ENCODE data around the gene FOSL2. TPM values are rescaled to one million over a fixed set of nuclear protein-coding genes. Genes with fewer than 3 reads are reported as not detected.

Gene FOSL2
- total RNA-seq, 1 donor from 2014 or later = 156 TPM

GRCh38 chr2:28419003-28419402 is 26.3 kb downstream of the FOSL2 start:
- H3K9me3 Mint-ChIP-seq = no peaks in the 10 kb centered on the region
- DNase-seq (ENCODE audit: low spot score) = no peak
- H3K36me3 Mint-ChIP-seq (ENCODE audit: low read depth) = peaks cover 65% of the 10 kb centered on the region
- no peak overlapping the region for H3K27ac Mint-ChIP-seq
- H3K4me1 Mint-ChIP-seq (ENCODE audit: low read depth) = peaks cover 29% of the 10 kb centered on the region
- intact Hi-C loops (cut with micrococcal nuclease) = no loop called here
- no peaks in the 10 kb centered on the region for H3K27me3 Mint-ChIP-seq (ENCODE audit: low read depth)
- no peak overlapping the region for H3K4me3 Mint-ChIP-seq (ENCODE audit: low read depth)

DNA sequence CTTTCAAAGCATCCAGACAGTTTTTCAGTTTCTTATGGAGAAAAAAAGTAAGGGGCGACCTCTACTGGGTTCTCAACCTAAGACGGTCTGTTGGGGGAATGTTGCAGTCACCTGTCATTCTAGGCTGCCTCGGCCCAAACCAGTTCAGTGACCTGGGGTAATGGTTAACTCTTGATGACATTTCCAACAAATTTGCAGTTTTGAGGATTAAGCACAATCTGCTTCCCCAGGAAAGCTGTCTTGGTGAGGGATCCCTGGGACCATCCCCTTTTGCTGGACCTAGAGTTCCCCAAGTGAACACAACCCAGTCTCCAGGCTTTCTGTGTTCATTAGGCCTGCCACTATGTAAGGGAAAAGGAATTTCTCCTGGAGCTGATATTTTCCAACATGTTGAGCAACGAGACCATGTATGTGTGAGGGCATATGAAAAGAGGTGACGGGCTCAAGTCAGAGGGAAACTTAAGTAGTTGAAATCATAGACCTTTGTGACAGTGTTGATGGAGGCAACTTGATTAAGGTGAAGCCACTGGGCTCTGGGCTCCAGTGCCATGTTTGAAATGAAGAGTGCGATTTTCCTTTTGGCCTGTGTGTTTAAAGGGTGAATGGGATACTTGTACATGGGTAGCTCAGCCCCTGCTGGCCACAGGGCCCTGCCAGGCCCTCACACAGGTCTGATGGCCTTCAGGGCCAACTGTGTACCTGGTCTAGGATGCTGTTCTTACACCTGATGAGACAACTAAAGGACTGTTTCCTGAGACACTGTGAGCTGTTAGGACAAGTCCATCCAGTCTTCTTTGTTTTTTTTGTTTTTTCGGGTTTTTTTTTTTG is 27.0 kb downstream of the FOSL2 start:
- DNase-seq (ENCODE audit: low spot score) = no peak
- Mint-ChIP-seq H3K4me1 (ENCODE audit: low read depth) (peaks cover 35% of the 10 kb centered on the region), H3K4me3 (ENCODE audit: low read depth) (no peak overlapping the region), H3K36me3 (ENCODE audit: low read depth) (peaks cover 59% of the 10 kb centered on the region), H3K27ac (peak overlapping the region; percentile 30), H3K9me3 (no peaks in the 10 kb centered on the region), H3K27me3 (ENCODE audit: low read depth) (no peaks in the 10 kb centered on the region)
- intact Hi-C loops (cut with micrococcal nuclease) = no loop called here

DNA sequence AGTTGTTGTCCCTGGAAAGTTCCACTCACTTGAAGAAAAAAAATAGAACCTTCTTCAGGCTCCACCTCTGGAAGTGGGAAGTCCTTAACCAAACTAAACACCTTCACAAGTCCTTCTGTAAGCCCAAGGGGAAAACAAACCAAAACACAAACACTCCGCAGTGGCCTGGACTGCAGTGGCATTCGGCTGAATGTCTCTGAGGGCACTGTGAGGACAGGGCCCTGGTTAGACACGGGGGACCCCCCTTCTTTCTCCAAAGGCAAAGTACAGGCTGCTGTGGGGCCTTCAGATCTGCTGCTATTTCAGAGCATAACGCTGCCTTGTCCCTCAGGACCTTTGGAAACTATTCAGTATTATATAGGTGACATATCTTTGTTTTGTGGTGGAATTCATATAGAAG is 28.1 kb downstream of the FOSL2 start:
- Mint-ChIP-seq H3K9me3 (no peaks in the 10 kb centered on the region), H3K27ac (no peak overlapping the region), H3K4me1 (ENCODE audit: low read depth) (peaks cover 45% of the 10 kb centered on the region), H3K27me3 (ENCODE audit: low read depth) (no peaks in the 10 kb centered on the region), H3K36me3 (ENCODE audit: low read depth) (peaks cover 48% of the 10 kb centered on the region), H3K4me3 (ENCODE audit: low read depth) (no peak overlapping the region)
- DNase-seq (ENCODE audit: low spot score) = no peak
- intact Hi-C loops (cut with micrococcal nuclease) = no loop called here

GRCh38 chr2:28422908-28423741 is 30.5 kb downstream of the FOSL2 start:
- peaks cover 36% of the 10 kb centered on the region for H3K36me3 Mint-ChIP-seq (ENCODE audit: low read depth)
- no peak for DNase-seq (ENCODE audit: low spot score)
- H3K9me3 Mint-ChIP-seq = no peaks in the 10 kb centered on the region
- H3K4me3 Mint-ChIP-seq (ENCODE audit: low read depth) = no peak overlapping the region
- peaks cover 52% of the 10 kb centered on the region for H3K4me1 Mint-ChIP-seq (ENCODE audit: low read depth)
- H3K27ac Mint-ChIP-seq = peak overlapping the region; percentile 74
- H3K27me3 Mint-ChIP-seq (ENCODE audit: low read depth) = no peaks in the 10 kb centered on the region
- intact Hi-C loops (cut with micrococcal nuclease) = no loop called here

GRCh38 chr2:28423856-28424605 is 31.4 kb downstream of the FOSL2 start:
- Mint-ChIP-seq H3K36me3 (ENCODE audit: low read depth) (peaks cover 31% of the 10 kb centered on the region), H3K4me3 (ENCODE audit: low read depth) (peak overlapping the region; percentile 54), H3K9me3 (no peaks in the 10 kb centered on the region), H3K27ac (peak overlapping the region; percentile 74), H3K27me3 (ENCODE audit: low read depth) (no peaks in the 10 kb centered on the region), H3K4me1 (ENCODE audit: low read depth) (peaks cover 52% of the 10 kb centered on the region)
- DNase-seq (ENCODE audit: low spot score) = peak; percentile 33
- intact Hi-C loops (cut with micrococcal nuclease) = loop anchor here (1.0 to 2.0 kb wide), 4 partner anchors 14 to 41 kb away; no protein-coding TSS in a partner anchor

- intact Hi-C loops (cut with micrococcal nuclease) = loop anchor here (1.0 to 2.0 kb wide), 4 partner anchors 15 to 40 kb away; no protein-coding TSS in a partner anchor
- DNase-seq (ENCODE audit: low spot score) = no peak
- Mint-ChIP-seq H3K4me3 (ENCODE audit: low read depth) (peak overlapping the region; percentile 24), H3K36me3 (ENCODE audit: low read depth) (peaks cover 22% of the 10 kb centered on the region), H3K4me1 (ENCODE audit: low read depth) (peaks cover 58% of the 10 kb centered on the region), H3K27me3 (ENCODE audit: low read depth) (no peaks in the 10 kb centered on the region), H3K27ac (peak overlapping the region; percentile 74), H3K9me3 (no peaks in the 10 kb centered on the region)
Measured at GRCh38 chr2:28424799-28425463, 32.3 kb downstream of the FOSL2 start.

DNA sequence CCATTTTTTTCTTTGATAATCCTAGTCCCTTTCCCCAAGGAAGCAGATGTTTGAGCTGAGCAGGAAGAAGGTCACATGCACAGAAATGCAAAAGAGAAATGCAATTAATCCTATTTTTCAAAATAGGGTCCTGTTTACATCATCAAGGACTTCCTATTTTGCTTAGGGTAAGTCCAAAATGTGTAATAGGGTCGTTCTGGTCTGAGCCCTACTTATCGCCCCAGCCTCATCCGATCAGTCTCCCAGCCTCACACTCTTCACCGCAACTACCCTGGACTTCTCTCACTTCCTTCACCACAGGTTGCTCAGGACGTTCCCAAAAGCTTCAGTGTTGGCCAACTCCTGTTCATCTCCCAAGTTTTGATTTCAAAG is 32.8 kb downstream of the FOSL2 start:
- H3K27ac Mint-ChIP-seq = peak overlapping the region; percentile 74
- intact Hi-C loops (cut with micrococcal nuclease) = loop anchor here (2.0 kb wide), 1 partner anchor 35 kb away; no protein-coding TSS in a partner anchor
- DNase-seq (ENCODE audit: low spot score) = no peak
- H3K4me3 Mint-ChIP-seq (ENCODE audit: low read depth) = no peak overlapping the region
- peaks cover 21% of the 10 kb centered on the region for H3K36me3 Mint-ChIP-seq (ENCODE audit: low read depth)
- peaks cover 63% of the 10 kb centered on the region for H3K4me1 Mint-ChIP-seq (ENCODE audit: low read depth)
- H3K27me3 Mint-ChIP-seq (ENCODE audit: low read depth) = no peaks in the 10 kb centered on the region
- no peaks in the 10 kb centered on the region for H3K9me3 Mint-ChIP-seq

- Mint-ChIP-seq H3K36me3 (ENCODE audit: low read depth) (peaks cover 10% of the 10 kb centered on the region), H3K4me3 (ENCODE audit: low read depth) (no peak overlapping the region), H3K27me3 (ENCODE audit: low read depth) (no peaks in the 10 kb centered on the region), H3K27ac (no peak overlapping the region), H3K9me3 (peaks cover 2% of the 10 kb centered on the region), H3K4me1 (ENCODE audit: low read depth) (peaks cover 68% of the 10 kb centered on the region)
- no peak for DNase-seq (ENCODE audit: low spot score)
- intact Hi-C loops (cut with micrococcal nuclease) = no loop called here
Measured at GRCh38 chr2:28427741-28428415, 35.2 kb downstream of the FOSL2 start.

DNA sequence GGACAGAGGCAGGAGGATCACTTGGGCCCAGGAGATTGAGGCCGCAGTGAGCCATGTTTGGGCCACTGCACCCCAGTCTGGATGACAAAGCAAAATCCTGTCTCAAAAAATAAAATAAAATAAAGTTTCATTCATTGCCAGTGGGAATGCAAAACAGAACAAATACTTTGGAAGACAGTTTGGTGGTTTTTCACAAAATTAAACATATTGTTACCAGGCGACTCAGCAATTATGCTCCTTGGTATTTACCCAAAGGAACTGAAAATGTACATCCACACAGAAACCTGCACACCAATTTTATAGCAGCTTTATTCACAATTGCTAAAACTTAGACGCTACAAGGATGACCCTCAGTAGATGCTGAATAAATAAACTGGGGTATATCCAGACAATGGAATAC is 35.8 kb downstream of the FOSL2 start:
- peaks cover 14% of the 10 kb centered on the region for H3K36me3 Mint-ChIP-seq (ENCODE audit: low read depth)
- H3K4me3 Mint-ChIP-seq (ENCODE audit: low read depth) = no peak overlapping the region
- H3K27ac Mint-ChIP-seq = no peak overlapping the region
- peaks cover 8% of the 10 kb centered on the region for H3K9me3 Mint-ChIP-seq
- no peaks in the 10 kb centered on the region for H3K27me3 Mint-ChIP-seq (ENCODE audit: low read depth)
- peaks cover 62% of the 10 kb centered on the region for H3K4me1 Mint-ChIP-seq (ENCODE audit: low read depth)
- DNase-seq (ENCODE audit: low spot score) = no peak
- intact Hi-C loops (cut with micrococcal nuclease) = no loop called here

GRCh38 chr2:28429636-28430376 is 37.1 kb downstream of the FOSL2 start:
- H3K4me3 Mint-ChIP-seq (ENCODE audit: low read depth) = no peak overlapping the region
- peaks cover 15% of the 10 kb centered on the region for H3K9me3 Mint-ChIP-seq
- H3K36me3 Mint-ChIP-seq (ENCODE audit: low read depth) = peaks cover 17% of the 10 kb centered on the region
- intact Hi-C loops (cut with micrococcal nuclease) = no loop called here
- peaks cover 61% of the 10 kb centered on the region for H3K4me1 Mint-ChIP-seq (ENCODE audit: low read depth)
- H3K27ac Mint-ChIP-seq = no peak overlapping the region
- no peak for DNase-seq (ENCODE audit: low spot score)
- H3K27me3 Mint-ChIP-seq (ENCODE audit: low read depth) = no peaks in the 10 kb centered on the region

GRCh38 chr2:28430377-28430765 is 37.7 kb downstream of the FOSL2 start:
- no peak for DNase-seq (ENCODE audit: low spot score)
- H3K4me1 Mint-ChIP-seq (ENCODE audit: low read depth) = peaks cover 58% of the 10 kb centered on the region
- peaks cover 17% of the 10 kb centered on the region for H3K36me3 Mint-ChIP-seq (ENCODE audit: low read depth)
- H3K27ac Mint-ChIP-seq = no peak overlapping the region
- no peaks in the 10 kb centered on the region for H3K27me3 Mint-ChIP-seq (ENCODE audit: low read depth)
- no peak overlapping the region for H3K4me3 Mint-ChIP-seq (ENCODE audit: low read depth)
- intact Hi-C loops (cut with micrococcal nuclease) = no loop called here
- peaks cover 15% of the 10 kb centered on the region for H3K9me3 Mint-ChIP-seq
